Esophagus muscularis mucosa (tissue), 3 donors: Measurements from ENCODE around the gene SUPT3H.

ENCODE experiments used
- CTCF ChIP-seq, 3 experiments: fragments of 200-600 bp in 2 of 3; fragments of 450-650 bp in 1 of 3; sonication (generic) in 2 of 3; IDR thresholded peaks; one replicate each; pipeline ENCODE4 v1.5.1; 2017 to 2019; ENCODE audit warnings: antibody characterized with exemption in 3 of 3, mild to moderate bottlenecking in 2 of 3, moderate library complexity in 1 of 3
- POLR2A ChIP-seq: fragments of 450-650 bp; IDR thresholded peaks from one replicate; pipeline ENCODE4 v1.6.1; 2017; ENCODE audit warnings: antibody characterized with exemption, moderate library complexity, mild to moderate bottlenecking, low read depth

DNA sequence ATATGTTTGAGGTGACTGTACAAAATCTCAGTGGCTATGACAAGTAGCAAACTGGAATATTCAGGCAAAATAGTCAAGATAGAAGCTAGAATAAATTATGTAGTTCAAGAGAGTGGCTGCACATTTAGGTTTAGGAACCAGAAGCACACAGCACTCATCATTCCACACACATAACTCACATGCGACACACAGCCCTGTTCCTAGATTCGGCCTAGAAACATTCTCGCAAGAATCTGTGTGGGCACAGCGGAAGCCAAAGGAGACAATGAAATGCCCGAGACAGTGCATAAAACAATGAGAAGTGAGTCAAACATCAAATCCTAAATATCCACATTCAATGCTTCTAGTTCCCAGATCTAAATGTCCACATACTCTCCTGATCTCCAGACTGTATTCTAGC lies 9.5 kb upstream of the SUPT3H start:
- TF ChIP-seq CTCF (IDR thresholded peaks at IDR 0.05) (no peak), POLR2A (no peak)
